GM19395 (cell line): ENCODE measurements around the gene PAK2.
"Not testable (repeated sequence)": the region's sequence is repeated elsewhere in the genome, so short reads cannot be mapped to it uniquely, and the experiment has no call there.

Experiments
- ATAC-seq: cut with Tn5 transposase; IDR thresholded peaks from one replicate; pipeline ENCODE4 v1.9.1; 2021; ENCODE audit warnings: mild to moderate bottlenecking, moderate library complexity; ENCODE audit not compliant: unreplicated experiment

Gene PAK2

GRCh38 chr3:196777836-196778235, 38.2 kb downstream of the PAK2 start:
- no peak for ATAC-seq

- ATAC-seq: no peak
These were observed 39.1 kb downstream of the PAK2 start for GRCh38 chr3:196778755-196779154.

GRCh38 chr3:196782511-196782910, 42.9 kb downstream of the PAK2 start:
- ATAC-seq: no peak

- ATAC-seq: no peak
These were observed 48.9 kb downstream of the PAK2 start for GRCh38 chr3:196788528-196788927.

- ATAC-seq: no peak
These were observed 50.3 kb downstream of the PAK2 start for GRCh38 chr3:196789885-196790359.

GRCh38 chr3:196790636-196791035, 51.0 kb downstream of the PAK2 start:
- no peak for ATAC-seq

- no peak for ATAC-seq
These were observed 53.1 kb downstream of the PAK2 start for GRCh38 chr3:196792771-196793170.

GRCh38 chr3:196793246-196793645, 53.6 kb downstream of the PAK2 start:
- ATAC-seq: no peak

- no peak for ATAC-seq
These were observed 54.8 kb downstream of the PAK2 start for GRCh38 chr3:196794467-196794866.

GRCh38 chr3:196796317-196796716, 56.7 kb downstream of the PAK2 start:
- no peak for ATAC-seq

- no peak for ATAC-seq
These were observed 61.2 kb downstream of the PAK2 start for GRCh38 chr3:196800742-196801434.

GRCh38 chr3:196803891-196804468, 64.3 kb downstream of the PAK2 start:
- no peak for ATAC-seq

- no peak for ATAC-seq
These were observed 65.1 kb downstream of the PAK2 start for GRCh38 chr3:196804773-196805172.

- ATAC-seq: no peak
These were observed 71.4 kb downstream of the PAK2 start for GRCh38 chr3:196810963-196811581.

GRCh38 chr3:196812853-196813252, 73.2 kb downstream of the PAK2 start:
- ATAC-seq: no peak

GRCh38 chr3:196813903-196814302, 74.2 kb downstream of the PAK2 start:
- no peak for ATAC-seq

GRCh38 chr3:196821806-196822355, 82.2 kb downstream of the PAK2 start:
- ATAC-seq: no peak

GRCh38 chr3:196829651-196830050, 90.0 kb downstream of the PAK2 start:
- ATAC-seq: not testable (repeated sequence)

- no peak for ATAC-seq
These were observed 95.4 kb downstream of the PAK2 start for GRCh38 chr3:196835086-196835485.

GRCh38 chr3:196836626-196837025, 97.0 kb downstream of the PAK2 start:
- ATAC-seq: not testable (repeated sequence)

- no peak for ATAC-seq
These were observed 98.3 kb downstream of the PAK2 start for GRCh38 chr3:196837819-196838420.
